Neural cell (in vitro differentiated cells): ENCODE results near the gene LRRC19. TPM values are rescaled to one million over a fixed set of nuclear protein-coding genes. Genes with fewer than 3 reads are reported as not detected.

Experiments used
- H2AFZ ChIP-seq: fragments of 200-600, 300-800 bp; sonication (generic), shearing (Covaris generic); 2 replicates; pipeline ENCODE4 v1.6.0; 2014; ENCODE audit warnings: low read depth, mild to moderate bottlenecking, antibody characterized with exemption, low read length, moderate library complexity
- H3F3A ChIP-seq: fragments of 200-600 bp; shearing (Covaris generic); 2 replicates; pipeline ENCODE4 v1.6.1; 2016; ENCODE audit warnings: mild to moderate bottlenecking, moderate library complexity, mixed read lengths, antibody characterized with exemption, low read length; ENCODE audit not compliant: insufficient read depth, poor library complexity, severe bottlenecking
- H3K27ac ChIP-seq: fragments of 200-600, 300-800 bp; sonication (generic), shearing (Covaris generic); 2 replicates; pipeline ENCODE4 v1.5.1; 2014; ENCODE audit warnings: mild to moderate bottlenecking, low read length, moderate library complexity
- H3K27me3 ChIP-seq: fragments of 300-800, 200-600 bp; sonication (generic), shearing (Covaris generic); 2 replicates; pipeline ENCODE4 v1.6.0; 2014; ENCODE audit warnings: mild to moderate bottlenecking, low read depth, low read length, moderate library complexity; ENCODE audit not compliant: insufficient read depth
- H3K36me3 ChIP-seq: fragments of 300-800, 200-600 bp; sonication (generic), shearing (Covaris generic); 2 replicates; pipeline ENCODE4 v1.5.1; 2014; ENCODE audit warnings: mild to moderate bottlenecking, antibody characterized with exemption, low read length, moderate library complexity; ENCODE audit not compliant: insufficient read depth
- H3K4me2 ChIP-seq: fragments of 300-800, 200-600 bp; sonication (generic), shearing (Covaris generic); 2 replicates; pipeline ENCODE4 v1.6.0; 2014; ENCODE audit warnings: mild to moderate bottlenecking, low read length
- H3K4me3 ChIP-seq: fragments of 300-800, 200-600 bp; sonication (generic), shearing (Covaris generic); 2 replicates; pipeline ENCODE4 v1.5.1; 2014; ENCODE audit warnings: mild to moderate bottlenecking, low read length, moderate library complexity
- H3K79me2 ChIP-seq: fragments of 200-600 bp; shearing (Covaris generic); replicated peaks from 2 replicates; pipeline ENCODE4 v1.6.0; 2014; ENCODE audit warnings: mild to moderate bottlenecking, low read length, moderate library complexity; ENCODE audit not compliant: insufficient read depth
- H3K9ac ChIP-seq: fragments of 300-800, 200-600 bp; sonication (generic), shearing (Covaris generic); 2 replicates; pipeline ENCODE4 v1.6.1; 2016; ENCODE audit warnings: mild to moderate bottlenecking, low read length, mixed read lengths
- H3K9me2 ChIP-seq: fragments of 200-600 bp; shearing (Covaris generic); 2 replicates; pipeline ENCODE4 v1.6.1; 2016; ENCODE audit warnings: mild to moderate bottlenecking, low read length, mixed read lengths; ENCODE audit not compliant: insufficient read depth
- H3K9me3 ChIP-seq: fragments of 200-600, 300-800 bp; sonication (generic), shearing (Covaris generic); 2 replicates; pipeline ENCODE4 v1.6.1; 2016; ENCODE audit warnings: mild to moderate bottlenecking, mixed run types, low read length, moderate library complexity, mixed read lengths
- H4K20me1 ChIP-seq: fragments of 200-600 bp; shearing (Covaris generic); 2 replicates; pipeline ENCODE4 v1.6.1; 2016; ENCODE audit warnings: mild to moderate bottlenecking, mixed run types; ENCODE audit not compliant: insufficient read depth
- CTCF ChIP-seq: fragments of 450-650 bp; IDR thresholded peaks from 2 replicates; pipeline ENCODE4 v1.5.1; 2014; ENCODE audit warnings: antibody characterized with exemption, mild to moderate bottlenecking, moderate library complexity; ENCODE audit not compliant: poor library complexity, severe bottlenecking
- EP300 ChIP-seq: fragments of 450-650 bp; conservative IDR thresholded peaks from 2 replicates; pipeline ENCODE4 v1.6.1; 2014; ENCODE audit warnings: antibody characterized with exemption, mild to moderate bottlenecking, moderate library complexity; ENCODE audit not compliant: poor library complexity, severe bottlenecking
- EZH2 ChIP-seq: fragments of 200-600, 300-800 bp; shearing (Covaris generic), sonication (generic); IDR thresholded peaks from 2 replicates; pipeline ENCODE4 v1.6.1; 2014; ENCODE audit warnings: antibody characterized with exemption, low read length, borderline replicate concordance, mild to moderate bottlenecking; ENCODE audit not compliant: insufficient read depth, poor library complexity, severe bottlenecking
- MXI1 ChIP-seq: fragments of 450-650 bp; conservative IDR thresholded peaks from 2 replicates; pipeline ENCODE4 v1.6.1; 2014; ENCODE audit warnings: antibody characterized with exemption, mild to moderate bottlenecking; ENCODE audit not compliant: poor library complexity, severe bottlenecking
- POLR2AphosphoS5 ChIP-seq: IDR thresholded peaks from 2 replicates; pipeline ENCODE4 v1.6.1; 2012
- RAD21 ChIP-seq: fragments of 450-650 bp; conservative IDR thresholded peaks from 2 replicates; pipeline ENCODE4 v1.6.1; 2014; ENCODE audit warnings: antibody characterized with exemption, mild to moderate bottlenecking, moderate library complexity
- REST ChIP-seq: IDR thresholded peaks from 2 replicates; pipeline ENCODE4 v1.6.1; 2012; ENCODE audit warnings: borderline replicate concordance
- SMC3 ChIP-seq: fragments of 450-650 bp; conservative IDR thresholded peaks from 2 replicates; pipeline ENCODE4 v1.6.1; 2014; ENCODE audit warnings: antibody characterized with exemption, mild to moderate bottlenecking, moderate library complexity; ENCODE audit not compliant: poor library complexity
- TAF1 ChIP-seq: IDR thresholded peaks from 2 replicates; pipeline ENCODE4 v1.6.1; 2012; ENCODE audit warnings: low read depth
- polyA minus RNA-seq: library from RNA; depleted of rRNA, polyadenylated mRNA; stranded (reverse); fragments of >200 nt; gene quantifications from 2 replicates; pipeline ENCODE4 v1.2.3, GENCODE V29; 2014
- polyA plus RNA-seq: library from polyadenylated mRNA; depleted of rRNA; stranded (reverse); fragments of >200 nt; gene quantifications from 2 replicates; pipeline ENCODE4 v1.2.3, GENCODE V29; 2014

Gene LRRC19
- polyA plus RNA-seq: not detected in 2 replicates
- not detected in 2 replicates for polyA minus RNA-seq

GRCh38 chr9:27005491-27005890, at the start of gene LRRC19:
Gene LRRC19, minus strand, starts transcription at chr9:27005672. Its CDS starts 5,978 bp downstream, at chr9:26999694.
- Histone ChIP-seq H3K4me2 (no peak within 1 kb of the TSS), H3K9ac (no peak within 1 kb of the TSS), H3K4me3 (no peak within 1 kb of the TSS), H3K9me2 (no peaks in the 10 kb centered on the region), H3K27ac (no peak within 1 kb of the TSS), H3K79me2 (no peaks in the 10 kb centered on the region), H3K27me3 (no peaks in the 10 kb centered on the region), H2AFZ (no peak within 1 kb of the TSS), H4K20me1 (no peaks in the 10 kb centered on the region), H3F3A (no peaks in the 10 kb centered on the region), H3K36me3 (no peaks in the 10 kb centered on the region), H3K9me3 (no peaks in the 10 kb centered on the region)
- TF ChIP-seq RAD21: no peak
- no peak for TF ChIP-seq POLR2AphosphoS5
- TF ChIP-seq EZH2: no peak
- TF ChIP-seq SMC3: no peak
- TF ChIP-seq CTCF: no peak
- no peak for TF ChIP-seq EP300
- TF ChIP-seq REST: no peak
- TF ChIP-seq TAF1: no peak
- TF ChIP-seq MXI1: no peak

DNA sequence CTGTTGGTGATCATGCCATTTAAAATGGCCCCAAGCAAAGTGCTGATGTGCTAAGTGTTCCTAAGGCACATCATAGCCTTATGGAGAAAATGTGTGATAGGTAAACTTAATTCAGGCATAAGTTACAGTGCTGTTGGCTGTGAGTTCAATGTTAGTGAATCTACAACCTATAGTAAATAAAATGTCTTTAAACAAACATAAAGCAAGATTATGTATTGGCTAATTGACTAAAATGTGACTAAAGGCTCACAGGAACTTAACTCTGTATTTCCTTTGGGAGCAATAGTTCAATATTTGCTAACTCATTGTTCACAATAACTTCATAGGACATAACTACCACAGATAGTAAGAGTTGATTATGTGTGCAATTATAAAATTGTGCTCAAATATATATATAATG, 49.4 kb upstream of the LRRC19 start:
- Histone ChIP-seq H3K9me2 (no peaks in the 10 kb centered on the region), H3K4me3 (no peak overlapping the region), H3K9me3 (no peaks in the 10 kb centered on the region), H3K79me2 (no peaks in the 10 kb centered on the region), H4K20me1 (no peaks in the 10 kb centered on the region), H3K27me3 (no peaks in the 10 kb centered on the region), H3K27ac (no peak overlapping the region), H3K36me3 (no peaks in the 10 kb centered on the region), H3F3A (no peaks in the 10 kb centered on the region), H3K9ac (no peak overlapping the region), H3K4me2 (no peak overlapping the region), H2AFZ (no peak overlapping the region)
- TF ChIP-seq POLR2AphosphoS5 (no peak), SMC3 (no peak), EZH2 (no peak), CTCF (no peak), TAF1 (no peak), RAD21 (no peak), MXI1 (no peak), EP300 (no peak), REST (no peak)
